Measurements from ENCODE around the gene SAMD5. TPM values are rescaled to one million over a fixed set of nuclear protein-coding genes. Genes with fewer than 3 reads are reported as not detected.

Gene SAMD5
- total and polyA plus RNA-seq, 2 of the 8 experiments (the other 6 are each of a cell fraction or from before 2014, with no cell fraction given) = 0.02 to 0.04 TPM

DNA sequence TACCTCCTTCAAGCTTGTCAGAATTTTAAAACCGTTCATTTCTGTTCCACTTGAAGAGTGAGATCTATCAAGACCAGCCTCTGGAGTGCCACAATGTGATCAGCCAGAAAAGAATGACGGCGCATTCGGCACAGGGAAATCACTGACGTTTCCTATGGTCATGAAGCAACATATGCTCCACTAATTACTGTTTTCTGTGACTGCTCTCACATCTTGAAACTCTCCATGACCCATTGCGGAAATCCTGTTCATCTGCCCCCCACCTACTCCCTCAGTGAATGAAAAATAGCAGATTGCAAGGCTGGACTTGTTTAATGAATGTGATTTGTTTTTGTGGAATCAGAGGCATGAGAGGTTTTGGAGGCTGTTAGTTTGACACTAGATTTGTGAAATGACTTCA is 53.2 kb downstream of the SAMD5 start:
- Histone ChIP-seq H3K79me1 (ENCODE audit: low read depth, low read length) (no peaks in the 10 kb centered on the region), H3K4ac (replicated peaks; ENCODE audit: insufficient read length, low read depth, low read length) (no peak overlapping the region), H2BK5ac (ENCODE audit: low read depth, low read length) (no peak overlapping the region), H2BK20ac (ENCODE audit: low read length) (no peak overlapping the region), H2AFZ (ENCODE audit: low read length) (no peak overlapping the region), H3K36me3 (ENCODE audit: control insufficient read depth in 2 of 4, insufficient read depth in 4 of 4, low read length in 3 of 4) (no peaks in the 10 kb centered on the region), H3K56ac (replicated peaks; ENCODE audit: insufficient read length, low read depth, low read length) (no peak overlapping the region), H3K27ac (ENCODE audit: low read depth, low read length) (no peak overlapping the region), H3K27me3 (replicated peaks in 1 of 4; ENCODE audit: control insufficient read depth in 3 of 4, extremely low read depth in 1 of 4, insufficient read depth in 3 of 4, low read length in 3 of 4) (no peaks in the 10 kb centered on the region), H3K9ac (replicated peaks in 1 of 4; ENCODE audit: extremely low read depth in 1 of 4, low read depth in 3 of 4, low read length in 3 of 4) (no peak overlapping the region), H4K20me1 (replicated peaks in 1 of 2; ENCODE audit: control insufficient read depth in 1 of 2, insufficient read depth in 2 of 2, low read length in 2 of 2) (no peaks in the 10 kb centered on the region), H3K4me2 (ENCODE audit: insufficient read depth in 1 of 2, low read depth in 2 of 2, low read length in 2 of 2) (no peak overlapping the region), H3K14ac (ENCODE audit: insufficient read length) (no peak overlapping the region), H3K4me1 (replicated peaks in 1 of 4; ENCODE audit: control insufficient read depth in 3 of 4, insufficient read depth in 4 of 4, low read length in 3 of 4) (no peaks in the 10 kb centered on the region), H2BK120ac (replicated peaks; ENCODE audit: low read depth, low read length) (no peak overlapping the region), H4K5ac (ENCODE audit: insufficient read length, low read depth, low read length) (no peak overlapping the region), H3K18ac (ENCODE audit: extremely low read depth, low read length) (no peak overlapping the region), H3K4me3 (ENCODE audit: extremely low read depth in 1 of 4, insufficient read depth in 2 of 4, low read depth in 3 of 4, low read length in 4 of 4) (no peak overlapping the region), H3K79me2 (ENCODE audit: control insufficient read depth in 1 of 2, insufficient read depth in 2 of 2, low read length in 2 of 2) (no peaks in the 10 kb centered on the region), H4K8ac (ENCODE audit: extremely low read depth, insufficient read depth, low read length) (no peak overlapping the region), H2BK12ac (ENCODE audit: low read depth, low read length) (no peak overlapping the region), H3K23me2 (ENCODE audit: low read depth, low read length) (no peaks in the 10 kb centered on the region), H3K23ac (ENCODE audit: insufficient read length) (no peak overlapping the region), H2AK5ac (ENCODE audit: low read depth, low read length) (no peak overlapping the region), H2BK15ac (ENCODE audit: low read length) (no peak overlapping the region), H3K9me3 (ENCODE audit: insufficient read depth in 2 of 2, low read depth in 1 of 2, low read length in 1 of 2) (no peaks in the 10 kb centered on the region), H4K91ac (replicated peaks; ENCODE audit: insufficient read length, low read length) (no peak overlapping the region)
- no peak for DNase-seq (ENCODE audit: low read depth in 1 of 2, low spot score in 2 of 2)
- 93% methylated on average over 6 of the region's 6 CpGs; no CpG with 5 or more reads in 1 of the 2 experiments for WGBS, 2 experiments (ENCODE audit: extremely low coverage in 1 of 2, insufficient coverage in 1 of 2, insufficient read length in 1 of 2, insufficient replicate concordance in 2 of 2, low coverage in 1 of 2, low lambda C conversion rate in 2 of 2, missing lambda C conversion rate in 1 of 2)
- TF ChIP-seq TEAD4 (IDR thresholded peaks at IDR 0.05; ENCODE audit: low read depth, low read length) = no peak
- TF ChIP-seq RBBP5 (IDR thresholded peaks at IDR 0.05; ENCODE audit: borderline replicate concordance, low read depth, low read length) = no peak
- no peak for TF ChIP-seq MAFK (IDR thresholded peaks at IDR 0.05; ENCODE audit: low read depth, low read length)
- TF ChIP-seq CBX8 (IDR thresholded peaks at IDR 0.05; ENCODE audit: borderline replicate concordance, low read depth, low read length) = no peak
- no peak for TF ChIP-seq CEBPB (IDR thresholded peaks at IDR 0.05; ENCODE audit: low read depth, low read length)
- TF ChIP-seq, protein P1, sequence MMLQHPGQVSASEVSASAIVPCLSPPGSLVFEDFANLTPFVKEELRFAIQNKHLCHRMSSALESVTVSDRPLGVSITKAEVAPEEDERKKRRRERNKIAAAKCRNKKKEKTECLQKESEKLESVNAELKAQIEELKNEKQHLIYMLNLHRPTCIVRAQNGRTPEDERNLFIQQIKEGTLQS (IDR thresholded peaks at IDR 0.05; ENCODE audit: insufficient read depth, low read depth, low read length) = no peak
- no peak for TF ChIP-seq EGR1 (IDR thresholded peaks at IDR 0.05; ENCODE audit: borderline replicate concordance, low read depth, low read length)
- TF ChIP-seq SAP30 (IDR thresholded peaks at IDR 0.05; ENCODE audit: insufficient read depth, insufficient replicate concordance, low read length) = no peak
- TF ChIP-seq PHF8 (conservative IDR thresholded peaks at IDR 0.05; ENCODE audit: low read depth, low read length) = no peak
- ChIA-PET CTCF (ENCODE audit: partially characterized antibody) (interaction anchor here (0.9 kb wide), 1 partner anchor 55 kb away, joined by 3 read pairs; no protein-coding TSS in a partner anchor), POLR2A (ENCODE audit: partially characterized antibody) (no interaction called here)
- FAIRE-seq = no peak

All from H1 (cell line).